CD4-positive, alpha-beta memory T cell (primary cell): ENCODE results near the gene AFG1L. TPM values are rescaled to one million over a fixed set of nuclear protein-coding genes. Genes with fewer than 3 reads are reported as not detected.
"Not testable (repeated sequence)": the region's sequence is repeated elsewhere in the genome, so short reads cannot be mapped to it uniquely, and the experiment has no call there.

Source experiments
- CTCF ChIA-PET: fragments of 350-600 bp; sonication (Branson Sonifier 250); formaldehyde crosslinking; loops from one replicate; lab custom pipeline; 2021; ENCODE audit warnings: inconsistent platforms; ENCODE audit not compliant: partially characterized antibody; lab: Charles Lee
- POLR2A ChIA-PET: fragments of 350-600 bp; sonication (Branson Sonifier 250); formaldehyde crosslinking; loops from one replicate; lab custom pipeline; 2021; ENCODE audit not compliant: partially characterized antibody; lab: Charles Lee
- DNase-seq, 5 donors: peaks; one replicate each; pipeline versions ENCODE4 v3.0.0 to v3.0.0-alpha.2; 2020 to 2022; ENCODE audit warnings: mixed read lengths in 1 of 5
- H3K27ac ChIP-seq: one replicate; pipeline ENCODE4 v1.7.0; 2013; ENCODE audit warnings: low read depth, low read length
- H3K27me3 ChIP-seq: 2 replicates; pipeline ENCODE4 v1.7.0; 2013; ENCODE audit warnings: mild to moderate bottlenecking, low read length, moderate library complexity; ENCODE audit not compliant: insufficient read depth
- H3K36me3 ChIP-seq: 2 replicates; pipeline ENCODE4 v1.7.0; 2013; ENCODE audit warnings: mild to moderate bottlenecking, low read length, moderate library complexity; ENCODE audit not compliant: insufficient read depth
- H3K4me1 ChIP-seq: 2 replicates; pipeline ENCODE4 v1.7.0; 2013; ENCODE audit warnings: mild to moderate bottlenecking, low read length, moderate library complexity; ENCODE audit not compliant: insufficient read depth
- H3K4me3 ChIP-seq, 2 donors: one replicate each; pipeline ENCODE4 v1.7.0; 2013; ENCODE audit warnings: low read length in 2 of 2, mild to moderate bottlenecking in 1 of 2
- H3K9me3 ChIP-seq, 2 donors: one replicate each; pipeline ENCODE4 v1.7.0; 2013; ENCODE audit warnings: low read length in 2 of 2, control low read depth in 1 of 2; ENCODE audit not compliant: control insufficient read depth in 1 of 2
- H3K27ac Mint-ChIP-seq, 7 donors: one replicate each; pipeline ENCODE4 v1.8.0; 2020 to 2021; ENCODE audit warnings: mixed read lengths in 7 of 7, mild to moderate bottlenecking in 6 of 7, inconsistent platforms in 3 of 7, moderate library complexity in 3 of 7
- H3K27me3 Mint-ChIP-seq, 2 donors: one replicate each; pipeline ENCODE4 v1.8.0; 2020 to 2021; ENCODE audit warnings: mixed read lengths in 2 of 2
- H3K36me3 Mint-ChIP-seq, 2 donors: one replicate each; pipeline ENCODE4 v1.8.0; 2020 to 2021; ENCODE audit warnings: mixed read lengths in 2 of 2, inconsistent platforms in 1 of 2, mild to moderate bottlenecking in 1 of 2
- H3K4me1 Mint-ChIP-seq, 4 donors: one replicate each; pipeline ENCODE4 v1.8.0; 2020 to 2021; ENCODE audit warnings: mixed read lengths in 4 of 4, mild to moderate bottlenecking in 1 of 4
- H3K4me3 Mint-ChIP-seq, 8 donors: one replicate each; pipeline ENCODE4 v1.8.0; 2020 to 2021; ENCODE audit warnings: mixed read lengths in 8 of 8, mild to moderate bottlenecking in 7 of 8, moderate library complexity in 6 of 8, inconsistent platforms in 3 of 8
- H3K9me3 Mint-ChIP-seq, 8 donors: one replicate each; pipeline ENCODE4 v1.8.0; 2020 to 2021; ENCODE audit warnings: mixed read lengths in 8 of 8, mild to moderate bottlenecking in 5 of 8, inconsistent platforms in 3 of 8, moderate library complexity in 1 of 8
- intact Hi-C: fragments of 100-400 bp; cut with micrococcal nuclease; formaldehyde crosslinking; loops from one replicate; pipeline ENCODE4 v1.15.1; 2023
- polyA plus RNA-seq, 2 donors: library from polyadenylated mRNA; unstranded; fragments of 300-500 nt; fragmentation: Illumina TruSeq; gene quantifications; one replicate each; pipeline ENCODE4 v1.2.3, GENCODE V29; 2021
- total RNA-seq, 2 experiments: library from RNA; stranded (reverse); gene quantifications; one replicate each; pipeline ENCODE4 v1.2.3, GENCODE V29; 2021

AFG1L gene
- total and polyA plus RNA-seq, 4 experiments from 2014 or later = 1.5 to 6.6 (median 4.5) TPM

GRCh38 chr6:108558372-108559096 lies 263.7 kb downstream of the AFG1L start:
- DNase-seq = peak; percentile 96 to 98 (median 98)
- ChIA-PET POLR2A (interaction anchor here (0.6 to 5.2 kb wide), 33 partner anchors 9 to 1133 kb away, joined by 3 to 84 read pairs (median 6); partner anchors contain the start of genes AK9, ARMC2, CD164 and CEP57L1), CTCF (interaction anchor here (0.6 to 1.7 kb wide), 10 partner anchors 16 to 517 kb away, joined by 3 to 8 read pairs (median 4); partner anchors contain the start of gene ARMC2)
- peak overlapping the region; percentile 98 to 99 for H3K4me3 ChIP-seq
- H3K4me1 ChIP-seq = peaks cover 25% of the 10 kb centered on the region
- no peaks in the 10 kb centered on the region for H3K27me3 Mint-ChIP-seq
- H3K4me1 Mint-ChIP-seq = peaks cover 14 to 28% (median 23%) of the 10 kb centered on the region in 4 donors
- peak overlapping the region; percentile 97 for H3K27ac ChIP-seq
- peaks cover 9 to 21% of the 10 kb centered on the region in 2 donors for H3K36me3 Mint-ChIP-seq
- peak overlapping the region; percentile 92 to 98 (median 98) for H3K4me3 Mint-ChIP-seq
- H3K27ac Mint-ChIP-seq = peak overlapping the region; percentile 96 to 100 (median 99)
- no peaks in the 10 kb centered on the region for H3K36me3 ChIP-seq
- intact Hi-C loops = loop anchor here (1.0 to 5.0 kb wide), 12 partner anchors 109 to 925 kb away; partner anchors contain the start of genes ARMC2, CD164, CEP57L1 and PPIL6
- H3K9me3 Mint-ChIP-seq = peaks cover 0 to 2% (median 0%) of the 10 kb centered on the region in 8 donors
- H3K9me3 ChIP-seq = no peaks in the 10 kb centered on the region
- no peaks in the 10 kb centered on the region for H3K27me3 ChIP-seq

DNA sequence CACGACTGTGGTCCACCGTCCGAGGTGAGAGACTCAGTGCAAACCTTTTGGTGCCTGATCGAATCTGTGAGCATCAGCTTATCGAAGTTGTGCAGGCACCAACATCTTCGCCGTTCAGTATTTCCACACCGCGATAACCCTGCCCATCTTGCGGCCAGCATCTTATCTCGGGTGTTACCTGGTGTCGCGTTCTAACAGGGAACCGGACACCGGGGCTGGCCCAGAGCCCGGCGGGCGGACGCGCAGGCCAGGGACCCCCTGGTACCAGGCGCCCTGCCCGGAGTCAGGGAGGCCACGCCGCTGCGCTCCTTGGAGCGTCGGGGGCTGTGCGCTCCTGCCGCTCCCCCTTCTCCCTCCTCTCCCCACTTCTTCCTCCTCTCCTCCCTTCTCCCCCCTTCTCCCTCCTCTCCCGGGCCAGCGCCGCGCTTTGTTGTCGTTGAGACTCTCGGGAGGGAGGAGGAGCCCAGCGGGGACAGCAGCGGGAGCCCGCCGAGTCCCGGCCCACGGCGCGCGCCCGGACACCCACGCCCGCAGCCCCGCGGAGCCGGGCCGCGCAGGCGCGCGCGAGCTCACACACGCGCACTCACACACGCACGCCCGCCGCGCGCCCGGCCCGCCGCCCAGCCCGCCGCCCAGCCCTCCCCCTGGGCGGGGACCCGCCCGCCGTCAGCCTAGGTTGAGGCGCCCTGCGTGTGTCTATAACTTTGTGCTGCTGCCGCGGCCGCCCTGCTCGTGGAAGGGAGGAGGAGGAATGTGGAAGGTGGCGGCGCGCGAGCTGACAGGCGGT lies 264.4 kb downstream of the AFG1L start:
- Histone ChIP-seq H3K9me3 (no peaks in the 10 kb centered on the region), H3K4me3 (peak overlapping the region; percentile 98 to 99), H3K4me1 (peaks cover 32% of the 10 kb centered on the region), H3K36me3 (no peaks in the 10 kb centered on the region), H3K27me3 (no peaks in the 10 kb centered on the region), H3K27ac (peak overlapping the region; percentile 97)
- ChIA-PET POLR2A (interaction anchor here (0.6 to 5.2 kb wide), 42 partner anchors 8 to 1531 kb away, joined by 3 to 84 read pairs (median 5); partner anchors contain the start of genes AK9, ARMC2, CD164 and CEP57L1), CTCF (interaction anchor here (0.6 to 1.7 kb wide), 7 partner anchors 25 to 823 kb away, joined by 3 to 5 read pairs (median 3); partner anchors contain the start of gene CD164)
- Mint-ChIP-seq H3K9me3 (peaks cover 0 to 2% (median 0%) of the 10 kb centered on the region in 8 donors), H3K4me3 (peak overlapping the region; percentile 92 to 98 (median 98)), H3K36me3 (peaks cover 9 to 21% of the 10 kb centered on the region in 2 donors), H3K27me3 (no peaks in the 10 kb centered on the region), H3K4me1 (peaks cover 17 to 35% (median 29%) of the 10 kb centered on the region in 4 donors), H3K27ac (peak overlapping the region; percentile 96 to 100 (median 99))
- DNase-seq = peak; percentile 90 to 93 (median 92)
- intact Hi-C loops = loop anchor here (1.0 to 5.0 kb wide), 8 partner anchors 108 to 823 kb away; partner anchors contain the start of genes CD164, CEP57L1 and SNX3

- Histone ChIP-seq H3K36me3 (no peaks in the 10 kb centered on the region), H3K9me3 (no peaks in the 10 kb centered on the region), H3K4me3 (peak overlapping the region; percentile 81 to 98), H3K27ac (peak overlapping the region; percentile 97), H3K4me1 (peaks cover 39% of the 10 kb centered on the region), H3K27me3 (no peaks in the 10 kb centered on the region)
- ChIA-PET CTCF (interaction anchor here (1.0 to 1.6 kb wide), 3 partner anchors 333 to 822 kb away, joined by 3 to 5 read pairs (median 3); partner anchors contain the start of gene CD164), POLR2A (interaction anchor here (0.8 to 5.2 kb wide), 34 partner anchors 9 to 1532 kb away, joined by 3 to 84 read pairs (median 6); partner anchors contain the start of genes AK9, ARMC2, CD164 and CEP57L1)
- H3K4me3 Mint-ChIP-seq = peak overlapping the region; percentile 89 to 95 (median 91)
- peaks cover 9 to 21% of the 10 kb centered on the region in 2 donors for H3K36me3 Mint-ChIP-seq
- H3K27ac Mint-ChIP-seq = peak overlapping the region; percentile 92 to 98 (median 94)
- H3K27me3 Mint-ChIP-seq = no peaks in the 10 kb centered on the region
- DNase-seq = peak in 2 of 5 donors; percentile 40 to 51
- intact Hi-C loops = loop anchor here (1.0 to 5.0 kb wide), 9 partner anchors 107 to 822 kb away; partner anchors contain the start of genes CD164, CEP57L1 and SNX3
- peaks cover 0 to 2% (median 0%) of the 10 kb centered on the region in 8 donors for H3K9me3 Mint-ChIP-seq
- peaks cover 23 to 42% (median 35%) of the 10 kb centered on the region in 4 donors for H3K4me1 Mint-ChIP-seq
Measured at GRCh38 chr6:108559884-108560462, 265.1 kb downstream of the AFG1L start.

GRCh38 chr6:108560463-108561308 lies 265.8 kb downstream of the AFG1L start, which contains the start of gene FOXO3:
FOXO3 (plus strand) TSS chr6:108560917; CDS start chr6:108561209, 292 bp downstream.
- Histone ChIP-seq H3K27me3 (no peaks in the 10 kb centered on the region), H3K9me3 (no peaks in the 10 kb centered on the region), H3K4me3 (peak within 1 kb of the TSS; percentile 81 to 98), H3K36me3 (no peaks in the 10 kb centered on the region), H3K27ac (peak within 1 kb of the TSS; percentile 97), H3K4me1 (peaks cover 46% of the 10 kb centered on the region)
- Mint-ChIP-seq H3K36me3 (peaks cover 9 to 23% of the 10 kb centered on the region in 2 donors), H3K9me3 (peaks cover 0 to 2% (median 0%) of the 10 kb centered on the region in 8 donors), H3K27ac (peak within 1 kb of the TSS; percentile 92 to 98 (median 94)), H3K27me3 (no peaks in the 10 kb centered on the region), H3K4me3 (peak within 1 kb of the TSS; percentile 89 to 95 (median 91)), H3K4me1 (peaks cover 30 to 49% (median 42%) of the 10 kb centered on the region in 4 donors)
- ChIA-PET CTCF (interaction anchor here (1.6 kb wide), 1 partner anchor 512 kb away, joined by 5 read pairs; no protein-coding TSS in a partner anchor), POLR2A (interaction anchor here (0.8 to 5.2 kb wide), 22 partner anchors 9 to 924 kb away, joined by 3 to 84 read pairs (median 6); partner anchors contain the start of genes ARMC2, CD164, CEP57L1 and PPIL6)
- DNase-seq = peak; percentile 59 to 73 (median 61)
- intact Hi-C loops = loop anchor here (1.0 kb wide), 1 partner anchor 222 kb away; no protein-coding TSS in a partner anchor

GRCh38 chr6:108561309-108561647 lies 266.4 kb downstream of the AFG1L start:
- H3K36me3 ChIP-seq, H3K4me3 ChIP-seq, H3K27ac ChIP-seq, H3K9me3 ChIP-seq, CTCF ChIA-PET, H3K27ac Mint-ChIP-seq, H3K27me3 ChIP-seq, H3K9me3 Mint-ChIP-seq, intact Hi-C loops, H3K27me3 Mint-ChIP-seq, DNase-seq, H3K4me3 Mint-ChIP-seq: not testable (repeated sequence)
- peaks cover 52% of the 10 kb centered on the region for H3K4me1 ChIP-seq
- POLR2A ChIA-PET = interaction anchor here (1.1 to 5.2 kb wide), 4 partner anchors 12 to 512 kb away, joined by 4 to 44 read pairs (median 34); partner anchors contain the start of gene ARMC2
- H3K4me1 Mint-ChIP-seq = peaks cover 36 to 55% (median 48%) of the 10 kb centered on the region in 4 donors
- peaks cover 9 to 23% of the 10 kb centered on the region in 2 donors for H3K36me3 Mint-ChIP-seq
